Activated naive CD8-positive, alpha-beta T cell treated with anti-CD3 and anti-CD28 coated beads, Interleukin-2, amount 50 U/mL, for 16 hours (primary cell): ENCODE data around the gene SHQ1.
"Not testable (repeated sequence)": the region's sequence is repeated elsewhere in the genome, so short reads cannot be mapped to it uniquely, and the experiment has no call there.

ENCODE experiments used
- DNase-seq: peaks from one replicate; pipeline ENCODE4 v3.0.0-alpha.2; 2020; ENCODE audit warnings: low read depth, low spot score

Gene SHQ1

GRCh38 chr3:72748659-72749058 is 99.6 kb downstream of the SHQ1 start:
- no peak for DNase-seq

- no peak for DNase-seq
Observed at GRCh38 chr3:72746430-72747411, 101.5 kb downstream of the SHQ1 start.

- DNase-seq: no peak
Observed at GRCh38 chr3:72745146-72745999, 102.9 kb downstream of the SHQ1 start.

GRCh38 chr3:72744330-72744729 is 103.9 kb downstream of the SHQ1 start:
- no peak for DNase-seq

GRCh38 chr3:72739531-72740466 is 108.4 kb downstream of the SHQ1 start:
- DNase-seq: no peak

GRCh38 chr3:72738752-72739530 is 109.3 kb downstream of the SHQ1 start:
- DNase-seq: peak; percentile 18

- not testable (repeated sequence) for DNase-seq
Observed at GRCh38 chr3:72735072-72735471, 113.2 kb downstream of the SHQ1 start.

- no peak for DNase-seq
Observed at GRCh38 chr3:72733676-72734075, 114.6 kb downstream of the SHQ1 start.

GRCh38 chr3:72732666-72733345 is 115.4 kb downstream of the SHQ1 start:
- not testable (repeated sequence) for DNase-seq

- DNase-seq: no peak
Observed at GRCh38 chr3:72728958-72729467, 119.2 kb downstream of the SHQ1 start.

GRCh38 chr3:72728329-72728889 is 119.8 kb downstream of the SHQ1 start:
- DNase-seq: no peak

GRCh38 chr3:72727726-72728125 is 120.5 kb downstream of the SHQ1 start:
- DNase-seq: no peak

- DNase-seq: no peak
Observed at GRCh38 chr3:72727172-72727571, 121.1 kb downstream of the SHQ1 start.

- DNase-seq: no peak
Observed at GRCh38 chr3:72725229-72725628, 123.0 kb downstream of the SHQ1 start.

- no peak for DNase-seq
Observed at GRCh38 chr3:72724070-72724469, 124.2 kb downstream of the SHQ1 start.

- DNase-seq: no peak
Observed at GRCh38 chr3:72722930-72723726, 125.1 kb downstream of the SHQ1 start.

GRCh38 chr3:72721683-72722381 is 126.4 kb downstream of the SHQ1 start:
- no peak for DNase-seq

GRCh38 chr3:72720566-72720965 is 127.7 kb downstream of the SHQ1 start:
- no peak for DNase-seq
